Heart right ventricle (tissue), 16 donors: ENCODE results near the gene PTPN2. TPM values are rescaled to one million over a fixed set of nuclear protein-coding genes. Genes with fewer than 3 reads are reported as not detected.

Experiments used
- ATAC-seq, 8 donors: fragments of 200-7000 bp; cut with Tn5 transposase; one replicate each; pipeline ENCODE4 v1.9.1; 2020; ENCODE audit warnings: mild to moderate bottlenecking in 8 of 8, moderate library complexity in 8 of 8, moderate number of reproducible peaks in 1 of 8
- DNase-seq, 2 donors: peaks; one replicate each; pipeline ENCODE4 v3.0.0-alpha.2; 2020
- H3K27ac ChIP-seq, 10 donors: fragments of 200-600 bp; sonication (generic) in 2 of 10; one replicate each; pipeline versions ENCODE4 v1.5.0 to v1.8.0; 2020 to 2022; ENCODE audit warnings: mild to moderate bottlenecking in 3 of 10
- H3K27me3 ChIP-seq, 7 donors: fragments of 200-600 bp; one replicate each; pipeline ENCODE4 v1.8.0; 2021 to 2022; ENCODE audit warnings: mild to moderate bottlenecking in 2 of 7
- H3K36me3 ChIP-seq, 9 donors: fragments of 200-600 bp; sonication (generic) in 1 of 9; one replicate each; pipeline versions ENCODE4 v1.5.0 to v1.8.0; 2020 to 2022; ENCODE audit warnings: mild to moderate bottlenecking in 2 of 9
- H3K4me1 ChIP-seq, 9 donors: fragments of 200-600 bp; sonication (generic) in 1 of 9; one replicate each; pipeline versions ENCODE4 v1.5.0 to v1.8.0; 2020 to 2022; ENCODE audit warnings: mild to moderate bottlenecking in 4 of 9
- H3K4me3 ChIP-seq, 10 donors: fragments of 200-600 bp; sonication (generic) in 2 of 10; one replicate each; pipeline versions ENCODE4 v1.5.0 to v1.8.0; 2020 to 2022; ENCODE audit warnings: mild to moderate bottlenecking in 7 of 10, moderate library complexity in 2 of 10
- H3K9me3 ChIP-seq, 11 donors: fragments of 200-600 bp in 10 of 11; sonication (generic) in 2 of 11; one replicate each; pipeline versions ENCODE4 v1.5.0 to v1.8.0; 2013 to 2022; ENCODE audit warnings: mild to moderate bottlenecking in 2 of 11, control low read depth in 1 of 11, moderate library complexity in 1 of 11
- CTCF ChIP-seq, 9 donors: fragments of 200-600 bp; sonication (generic) in 2 of 9; IDR thresholded peaks; one replicate each; pipeline versions ENCODE4 v1.5.0 to v1.8.0; 2021 to 2022; ENCODE audit warnings: antibody characterized with exemption in 9 of 9, mild to moderate bottlenecking in 5 of 9, moderate library complexity in 1 of 9
- WGBS, 2 donors: extraction: QIAGEN DNeasy Blood & Tissue Kit; methylation state at CpG; one replicate each; pipeline ENCODE4 v1.1.7; 2013; ENCODE audit warnings: inconsistent platforms in 1 of 2; 5-methylcytosine and 5-hydroxymethylcytosine counted together
- intact Hi-C, 10 donors: fragments of 100-400 bp; cut with DNase I; formaldehyde crosslinking; loops; one replicate each; pipeline versions ENCODE4 v1.11.1 to v1.14.2; 2022
- polyA plus RNA-seq, 2 donors: library from polyadenylated mRNA; stranded (reverse); fragments of 200-250 nt; gene quantifications; one replicate each; pipeline ENCODE4 v1.2.3, GENCODE V29; 2013
- total RNA-seq, 10 donors: library from RNA; stranded (reverse); fragmentation: NEBNext Ultra II Directional in 3 of 10; extraction: Animal tissue kit (Norgen Biotek cat#: 25700) in 3 of 10; gene quantifications; one replicate each; pipeline versions ENCODE4 v1.2.1 to v1.2.4, GENCODE V29; 2021 to 2023
- donor health status: Arrhythmogenic right ventricular cardiomyopathy.
- donor health status: ischemic (EF 13 %, LVEDD 7.1; RV severe dilation, severe dysfunction).
- donor health status: healthy with polysubstance abuse.
- donor health status: DM: no; HTN: yes; CAD: no.
- donor health status: DM: no; HTN: no; CAD: no.
- donor health status: ischemic (EF 25% LVEDD 6.9; RV normal size, moderate dysfunction).
- donor health status: ischemic (EF 25% LVEDD 5.7; RV mildly dilated, moderate dysfunction).
- donor health status: healthy.
- donor health status: DM: yes; HTN: yes; CAD: no.
- donor health status: Ischemic cardiomyopathy.
- donor health status: ischemic (EF 35%, LVEDD 5.7; RV mildly dilated, moderate dysfunction).
- donor health status: nonischemic (EF 11% LVEDD 7.7; RV severe dilation, severe dysfunction).
- donor health status: DM: yes; HTN: yes; CAD: no.
- donor health status: PGD.
- donor health status: ischemic (EF 29% LVEDD 5.4; RV normal size, mild dysfunction).
- donor health status: nonischemic (EF 23%, LVEDD 6.1; RV moderate dilation, normal function).

The PTPN2 gene
- total and polyA plus RNA-seq, 12 donors = 10.5 to 19.5 (median 13.5) TPM

GRCh38 chr18:12750076-12750714, 133.8 kb downstream of the PTPN2 start:
- 80 to 91% methylated on average over 14 of the region's 14 CpGs for WGBS, 2 donors

DNA sequence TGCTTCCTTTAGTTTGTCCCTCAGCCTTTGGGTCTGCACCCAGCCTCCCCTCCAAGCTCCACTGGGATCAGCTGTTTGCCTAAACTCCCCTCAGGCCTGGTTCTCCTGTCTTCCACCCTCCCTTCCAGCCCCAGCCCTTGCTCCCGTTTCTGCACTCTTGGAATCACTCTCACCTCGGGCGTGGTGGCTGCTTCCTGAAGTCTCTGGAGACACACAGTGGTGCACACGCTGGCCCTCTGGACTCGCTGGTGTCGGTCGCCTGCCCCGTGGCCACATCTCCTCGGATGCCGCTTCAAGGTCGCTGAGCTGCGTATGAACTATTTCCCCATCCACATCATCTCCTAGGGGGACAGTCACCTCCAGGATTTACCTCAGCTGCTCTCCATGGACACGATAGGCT, 134.9 kb downstream of the PTPN2 start:
- 75 to 79% methylated on average over 13 of the region's 13 CpGs for WGBS, 2 donors
- no peak for TF ChIP-seq CTCF (IDR thresholded peaks at IDR 0.05)
- DNase-seq = no peak
- no peak overlapping the region for H3K4me3 ChIP-seq
- no peaks in the 10 kb centered on the region for H3K27me3 ChIP-seq
- no peak overlapping the region for H3K27ac ChIP-seq
- H3K36me3 ChIP-seq = no peaks in the 10 kb centered on the region
- intact Hi-C loops = loop anchor here in 2 of 10 donors (5.0 to 10.0 kb wide), 2 partner anchors 146 to 183 kb away; no protein-coding TSS in a partner anchor
- no peaks in the 10 kb centered on the region for H3K4me1 ChIP-seq
- no peak for ATAC-seq
- H3K9me3 ChIP-seq = no peaks in the 10 kb centered on the region

More at GRCh38 chr18:12750076-12750714, 133.8 kb downstream of the PTPN2 start:
- no peaks in the 10 kb centered on the region for H3K36me3 ChIP-seq
- ATAC-seq = no peak
- no peak overlapping the region for H3K27ac ChIP-seq
- TF ChIP-seq CTCF (IDR thresholded peaks at IDR 0.05) = no peak
- intact Hi-C loops = no loop called here
- DNase-seq = no peak
- no peaks in the 10 kb centered on the region for H3K27me3 ChIP-seq
- H3K4me3 ChIP-seq = no peak overlapping the region
- H3K4me1 ChIP-seq = no peaks in the 10 kb centered on the region
- H3K9me3 ChIP-seq = no peaks in the 10 kb centered on the region

DNA sequence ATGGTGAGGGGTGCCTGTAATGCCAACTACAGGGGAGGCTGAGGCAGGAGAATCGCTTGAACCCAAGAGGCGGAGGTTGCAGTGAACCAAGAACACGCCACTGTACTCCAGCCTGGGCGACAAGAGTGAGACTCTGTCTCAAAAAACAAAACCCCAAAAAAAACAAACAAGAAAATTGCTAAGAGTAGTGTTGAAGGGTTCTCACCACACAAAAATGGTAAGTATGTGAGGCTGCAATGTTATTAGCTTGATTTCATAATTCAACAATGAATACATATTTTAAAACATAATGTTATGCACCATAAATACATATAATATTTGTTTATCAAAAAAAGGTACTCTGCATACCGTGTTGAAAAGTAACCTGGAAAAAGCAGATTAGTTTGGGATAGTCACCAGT, 135.4 kb downstream of the PTPN2 start:
- 87 to 90% methylated on average over 5 of the region's 5 CpGs for WGBS, 2 donors
- no peak for TF ChIP-seq CTCF (IDR thresholded peaks at IDR 0.05)
- H3K27me3 ChIP-seq = no peaks in the 10 kb centered on the region
- intact Hi-C loops = loop anchor here in 2 of 10 donors (5.0 to 10.0 kb wide), 2 partner anchors 146 to 184 kb away; no protein-coding TSS in a partner anchor
- H3K36me3 ChIP-seq = no peaks in the 10 kb centered on the region
- DNase-seq (no peak), ATAC-seq (no peak)
- no peak overlapping the region for H3K4me3 ChIP-seq
- no peaks in the 10 kb centered on the region for H3K4me1 ChIP-seq
- no peaks in the 10 kb centered on the region for H3K9me3 ChIP-seq
- H3K27ac ChIP-seq = no peak overlapping the region

DNA sequence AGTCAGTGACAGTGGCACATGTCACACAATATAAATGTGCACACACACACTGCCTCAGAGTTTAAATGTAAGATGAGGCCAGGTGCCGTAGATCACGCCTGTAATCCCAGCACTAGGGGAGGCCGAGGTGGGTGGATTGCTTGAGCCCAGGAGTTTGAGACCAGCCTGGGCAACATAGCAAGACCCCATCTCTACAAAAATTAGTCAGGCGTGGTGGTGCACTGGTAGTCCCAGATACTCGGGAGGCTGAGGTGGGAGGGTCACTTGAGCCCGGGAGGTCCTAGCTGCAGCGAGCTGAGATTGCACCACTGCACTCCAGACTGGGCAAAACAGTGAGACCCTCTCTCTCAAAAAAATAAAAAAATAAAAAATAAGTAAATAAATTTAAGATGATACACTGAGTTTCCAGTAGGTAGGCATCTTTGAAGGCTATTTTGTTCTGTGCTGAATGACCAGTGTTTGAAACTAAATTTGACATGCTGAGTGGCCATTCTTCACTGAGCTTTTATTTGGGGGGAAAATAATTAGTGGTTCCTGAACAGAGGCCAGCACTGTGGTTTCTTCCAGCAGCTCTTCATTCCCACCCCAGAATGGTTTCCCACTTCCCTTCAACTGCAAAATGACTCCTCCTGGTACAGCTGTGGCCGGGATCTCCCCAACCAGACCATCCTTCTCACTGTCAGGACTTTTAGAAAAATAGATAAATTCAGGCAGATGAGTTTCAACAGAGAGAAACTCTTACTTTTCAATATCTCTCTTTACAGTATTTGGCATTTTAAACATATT, 136.3 kb downstream of the PTPN2 start:
- Histone ChIP-seq H3K9me3 (no peaks in the 10 kb centered on the region), H3K27ac (no peak overlapping the region), H3K4me1 (no peaks in the 10 kb centered on the region), H3K36me3 (no peaks in the 10 kb centered on the region), H3K27me3 (no peaks in the 10 kb centered on the region), H3K4me3 (no peak overlapping the region)
- 88 to 90% methylated on average over 8 of the region's 8 CpGs for WGBS, 2 donors
- ATAC-seq (no peak), DNase-seq (no peak)
- intact Hi-C loops = loop anchor here in 2 of 10 donors (5.0 to 10.0 kb wide), 2 partner anchors 147 to 185 kb away; no protein-coding TSS in a partner anchor
- no peak for TF ChIP-seq CTCF (IDR thresholded peaks at IDR 0.05)
